Coronary artery (tissue), 2 donors: ENCODE measurements around the gene PSMB9.
"Not testable (repeated sequence)": the region's sequence is repeated elsewhere in the genome, so short reads cannot be mapped to it uniquely, and the experiment has no call there.

Experiments
- DNase-seq: peaks from one replicate; pipeline ENCODE4 v3.0.0-alpha.2; 2017; ENCODE audit warnings: low spot score
- H3K27ac ChIP-seq, 2 donors: fragments of 200-600 bp; sonication (generic); one replicate each; pipeline ENCODE4 v1.5.1; 2016 to 2019
- H3K4me3 ChIP-seq: fragments of 200-600 bp; sonication (generic); 2 replicates; pipeline ENCODE4 v1.5.1; 2016; ENCODE audit warnings: mild to moderate bottlenecking, moderate library complexity
- CTCF ChIP-seq: fragments of 200-600 bp; sonication (generic); IDR thresholded peaks from one replicate; pipeline ENCODE4 v1.5.1; 2019; ENCODE audit warnings: antibody characterized with exemption

The PSMB9 gene

GRCh38 chr6:32876603-32877002 lies 22.6 kb downstream of the PSMB9 start:
- DNase-seq, result no peak
- H3K4me3 ChIP-seq, result no peak overlapping the region
- no peak overlapping the region for H3K27ac ChIP-seq
- TF ChIP-seq CTCF, result no peak

GRCh38 chr6:32879691-32880090 lies 25.7 kb downstream of the PSMB9 start:
- DNase-seq, result no peak
- no peak for TF ChIP-seq CTCF
- H3K4me3 ChIP-seq, result no peak overlapping the region
- no peak overlapping the region for H3K27ac ChIP-seq

GRCh38 chr6:32880962-32881361 lies 27.0 kb downstream of the PSMB9 start:
- H3K4me3 ChIP-seq, H3K27ac ChIP-seq, DNase-seq: not testable (repeated sequence)

- TF ChIP-seq CTCF, result no peak
- no peak for DNase-seq
- Histone ChIP-seq H3K27ac (no peak overlapping the region), H3K4me3 (no peak overlapping the region)
These were observed 28.9 kb downstream of the PSMB9 start for GRCh38 chr6:32882879-32883250.

GRCh38 chr6:32883789-32884188 lies 29.8 kb downstream of the PSMB9 start:
- DNase-seq, result no peak
- Histone ChIP-seq H3K27ac (no peak overlapping the region), H3K4me3 (no peak overlapping the region)
- no peak for TF ChIP-seq CTCF

GRCh38 chr6:32885698-32886286 lies 31.8 kb downstream of the PSMB9 start:
- Histone ChIP-seq H3K4me3 (no peak overlapping the region), H3K27ac (no peak overlapping the region)
- DNase-seq, result no peak
- peak; percentile 48 for TF ChIP-seq CTCF

- Histone ChIP-seq H3K4me3 (no peak overlapping the region), H3K27ac (peak overlapping the region in 1 of 2 donors; percentile 36)
- DNase-seq, result no peak
- no peak for TF ChIP-seq CTCF
These were observed 32.8 kb downstream of the PSMB9 start for GRCh38 chr6:32886681-32887383.
